NCI-H524 (cell line): Measurements from ENCODE around the gene SPESP1.

Experiments
- DNase-seq, 2 experiments: peaks; one replicate each; lab custom pipeline; 2025; lab: John Stamatoyannopoulos, UW

SPESP1 gene

DNA sequence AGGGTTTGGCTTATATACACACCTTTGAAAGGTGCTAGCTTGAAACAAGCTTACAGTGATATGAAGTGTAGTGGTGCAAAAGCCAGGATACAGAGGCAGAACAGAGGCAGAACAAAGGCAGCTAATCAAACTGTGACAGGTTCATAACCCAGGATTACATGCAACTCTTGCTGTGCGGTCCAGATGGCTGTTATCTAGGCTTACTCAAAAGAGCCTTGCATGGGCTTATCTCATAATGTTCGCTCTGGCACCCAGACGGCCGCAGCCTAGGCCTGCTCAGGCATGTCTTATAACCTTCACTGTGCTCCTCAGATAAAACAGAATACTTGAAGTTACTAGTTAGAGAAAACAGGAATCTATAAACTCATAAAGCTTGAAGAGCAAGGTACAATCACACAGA, 61.4 kb downstream of the SPESP1 start:
- peak; percentile 98 to 99 for DNase-seq

GRCh38 chr15:68992696-68993095, 62.4 kb downstream of the SPESP1 start:
- DNase-seq = no peak

GRCh38 chr15:68993276-68993675, 63.0 kb downstream of the SPESP1 start:
- DNase-seq = no peak

DNA sequence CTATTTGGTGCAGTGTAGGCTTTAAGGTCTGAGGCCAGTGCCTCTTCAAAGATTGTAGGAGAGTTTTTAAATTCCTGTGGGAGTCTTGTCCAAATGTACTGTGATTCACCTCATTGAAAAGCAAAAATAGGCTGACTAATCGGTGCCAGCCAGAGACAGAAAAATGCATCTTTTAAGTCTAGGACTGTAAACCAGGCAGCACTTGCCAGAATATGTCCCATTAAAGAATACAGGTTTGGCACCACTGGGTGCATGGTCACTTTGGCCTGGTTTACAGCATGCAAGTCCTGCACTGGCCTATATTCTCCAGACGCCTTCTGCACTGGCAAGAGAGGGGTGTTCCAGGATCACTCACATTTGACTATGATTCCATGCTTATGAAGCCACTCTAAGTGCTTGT, 63.8 kb downstream of the SPESP1 start:
- no peak for DNase-seq

GRCh38 chr15:68994981-68995761, 64.8 kb downstream of the SPESP1 start:
- DNase-seq = no peak
